Mesendoderm (in vitro differentiated cells): ENCODE measurements around the gene ARL6IP6.
"Not testable (repeated sequence)": the region's sequence is repeated elsewhere in the genome, so short reads cannot be mapped to it uniquely, and the experiment has no call there.

ENCODE experiments used
- DNase-seq: peaks from one replicate; pipeline ENCODE4 v3.0.0; 2013
- H2AK5ac ChIP-seq: 2 replicates; pipeline ENCODE4 v1.6.1; 2013; ENCODE audit warnings: low read length, inconsistent platforms
- H2BK120ac ChIP-seq: 2 replicates; pipeline ENCODE4 v1.6.1; 2013; ENCODE audit warnings: low read depth, mild to moderate bottlenecking, low read length, moderate library complexity, mixed read lengths
- H2BK15ac ChIP-seq: replicated peaks from 2 replicates; pipeline ENCODE4 v1.6.1; 2013; ENCODE audit warnings: low read depth, mild to moderate bottlenecking, moderate library complexity
- H2BK5ac ChIP-seq: 2 replicates; pipeline ENCODE4 v1.6.1; 2013; ENCODE audit warnings: low read length, inconsistent platforms
- H3K18ac ChIP-seq: 2 replicates; pipeline ENCODE4 v1.6.1; 2013; ENCODE audit warnings: mild to moderate bottlenecking, low read length, mixed read lengths
- H3K23ac ChIP-seq: one replicate; pipeline ENCODE4 v1.6.1; 2013; ENCODE audit warnings: low read length
- H3K27ac ChIP-seq: 2 replicates; pipeline ENCODE4 v1.5.1; 2013; ENCODE audit warnings: low read depth, mild to moderate bottlenecking, inconsistent platforms, low read length, moderate library complexity
- H3K27me3 ChIP-seq: 2 replicates; pipeline ENCODE4 v1.6.1; 2013; ENCODE audit warnings: low read length, control low read depth, mild to moderate bottlenecking, inconsistent platforms; ENCODE audit not compliant: insufficient read depth, poor library complexity
- H3K36me3 ChIP-seq: 2 replicates; pipeline ENCODE4 v1.6.1; 2013; ENCODE audit warnings: low read length, inconsistent platforms; ENCODE audit not compliant: control insufficient read depth, insufficient read depth
- H3K4ac ChIP-seq: one replicate; pipeline ENCODE4 v1.6.1; 2013; ENCODE audit warnings: low read depth, mild to moderate bottlenecking, low read length, moderate library complexity
- H3K4me1 ChIP-seq: 2 replicates; pipeline ENCODE4 v1.6.1; 2013; ENCODE audit warnings: low read depth, low read length, inconsistent platforms; ENCODE audit not compliant: control insufficient read depth
- H3K4me2 ChIP-seq: 2 replicates; pipeline ENCODE4 v1.6.1; 2013; ENCODE audit warnings: low read length
- H3K4me3 ChIP-seq: 2 replicates; pipeline ENCODE4 v1.5.1; 2013; ENCODE audit warnings: mild to moderate bottlenecking, low read length
- H3K56ac ChIP-seq: one replicate; pipeline ENCODE4 v1.6.1; 2013; ENCODE audit warnings: low read length
- H3K79me1 ChIP-seq: 2 replicates; pipeline ENCODE4 v1.6.1; 2013; ENCODE audit warnings: low read length, inconsistent platforms
- H3K79me2 ChIP-seq: 2 replicates; pipeline ENCODE4 v1.6.1; 2013; ENCODE audit warnings: mild to moderate bottlenecking, low read length; ENCODE audit not compliant: control insufficient read depth, insufficient read depth
- H3K9ac ChIP-seq: 2 replicates; pipeline ENCODE4 v1.6.1; 2013; ENCODE audit warnings: low read length, inconsistent platforms
- H4K5ac ChIP-seq: one replicate; pipeline ENCODE4 v1.6.1; 2013; ENCODE audit warnings: low read length
- H4K8ac ChIP-seq: one replicate; pipeline ENCODE4 v1.6.1; 2013; ENCODE audit warnings: low read depth, mild to moderate bottlenecking, control low read depth, low read length, moderate library complexity
- WGBS: extraction: QIAGEN DNeasy Blood & Tissue Kit; methylation state at CpG from one replicate; pipeline ENCODE4 v1.1.7; 2013; ENCODE audit warnings: low lambda C conversion rate, missing lambda C conversion rate; ENCODE audit not compliant: insufficient coverage; ENCODE audit errors: extremely low coverage; 5-methylcytosine and 5-hydroxymethylcytosine counted together

ARL6IP6 gene

GRCh38 chr2:152763208-152763607 lies 44.8 kb downstream of the ARL6IP6 start:
- not testable (repeated sequence) for H3K4me1 ChIP-seq, H3K79me2 ChIP-seq, H3K9ac ChIP-seq, H2BK15ac ChIP-seq, H2BK120ac ChIP-seq, H4K5ac ChIP-seq, H3K79me1 ChIP-seq, H3K27me3 ChIP-seq, H3K4me2 ChIP-seq, H3K36me3 ChIP-seq, H4K8ac ChIP-seq, H3K4me3 ChIP-seq, H2AK5ac ChIP-seq, H3K23ac ChIP-seq, DNase-seq
- H2BK5ac ChIP-seq: peak overlapping the region; percentile 26
- peak overlapping the region; percentile 31 for H3K18ac ChIP-seq
- H3K4ac ChIP-seq: peak overlapping the region; percentile 62
- H3K27ac ChIP-seq: peak overlapping the region; percentile 4
- no CpG with 5 or more reads among the region's 4 CpGs for WGBS
- H3K56ac ChIP-seq: peak overlapping the region; percentile 17

GRCh38 chr2:152763651-152764050 lies 45.2 kb downstream of the ARL6IP6 start:
- no peak overlapping the region for H3K4me3 ChIP-seq
- no peaks in the 10 kb centered on the region for H3K79me1 ChIP-seq
- peak overlapping the region; percentile 17 for H3K56ac ChIP-seq
- H3K79me2 ChIP-seq: no peaks in the 10 kb centered on the region
- no peak overlapping the region for H4K5ac ChIP-seq
- no peak overlapping the region for H4K8ac ChIP-seq
- peak overlapping the region; percentile 62 for H3K4ac ChIP-seq
- H2BK15ac ChIP-seq: no peak overlapping the region
- H3K4me1 ChIP-seq: peaks cover 4% of the 10 kb centered on the region
- no peak overlapping the region for H2BK120ac ChIP-seq
- H3K9ac ChIP-seq: no peak overlapping the region
- no CpG with 5 or more reads among the region's 1 CpG for WGBS
- no peak overlapping the region for H3K4me2 ChIP-seq
- peak overlapping the region; percentile 26 for H2BK5ac ChIP-seq
- no peak overlapping the region for H3K23ac ChIP-seq
- H3K27me3 ChIP-seq: no peaks in the 10 kb centered on the region
- DNase-seq: no peak
- H3K27ac ChIP-seq: peak overlapping the region; percentile 4
- no peak overlapping the region for H3K18ac ChIP-seq
- no peak overlapping the region for H2AK5ac ChIP-seq
- no peaks in the 10 kb centered on the region for H3K36me3 ChIP-seq

GRCh38 chr2:152766928-152767327 lies 48.5 kb downstream of the ARL6IP6 start:
- Histone ChIP-seq H3K4me2 (no peak overlapping the region), H3K4ac (no peak overlapping the region), H2BK15ac (no peak overlapping the region), H2BK5ac (no peak overlapping the region), H3K56ac (no peak overlapping the region), H3K4me1 (no peaks in the 10 kb centered on the region), H3K79me1 (no peaks in the 10 kb centered on the region), H3K27ac (no peak overlapping the region), H3K27me3 (no peaks in the 10 kb centered on the region), H4K5ac (no peak overlapping the region), H3K36me3 (no peaks in the 10 kb centered on the region), H3K9ac (no peak overlapping the region), H3K79me2 (no peaks in the 10 kb centered on the region), H3K18ac (no peak overlapping the region), H3K4me3 (no peak overlapping the region), H2AK5ac (no peak overlapping the region), H2BK120ac (no peak overlapping the region), H3K23ac (no peak overlapping the region), H4K8ac (no peak overlapping the region)
- no CpG with 5 or more reads among the region's 1 CpG for WGBS
- DNase-seq: no peak

- H3K4ac ChIP-seq: no peak overlapping the region
- H3K79me1 ChIP-seq: no peaks in the 10 kb centered on the region
- no peak for DNase-seq
- no peak overlapping the region for H3K4me2 ChIP-seq
- no peak overlapping the region for H4K5ac ChIP-seq
- H3K56ac ChIP-seq: no peak overlapping the region
- no peak overlapping the region for H2BK15ac ChIP-seq
- H4K8ac ChIP-seq: no peak overlapping the region
- H3K23ac ChIP-seq: no peak overlapping the region
- H3K27ac ChIP-seq: no peak overlapping the region
- H3K4me3 ChIP-seq: no peak overlapping the region
- H3K18ac ChIP-seq: no peak overlapping the region
- WGBS: no CpG with 5 or more reads among the region's 3 CpGs
- no peaks in the 10 kb centered on the region for H3K36me3 ChIP-seq
- H3K4me1 ChIP-seq: no peaks in the 10 kb centered on the region
- no peaks in the 10 kb centered on the region for H3K27me3 ChIP-seq
- H2AK5ac ChIP-seq: no peak overlapping the region
- H3K9ac ChIP-seq: no peak overlapping the region
- H2BK5ac ChIP-seq: no peak overlapping the region
- no peaks in the 10 kb centered on the region for H3K79me2 ChIP-seq
- no peak overlapping the region for H2BK120ac ChIP-seq
These were observed 62.8 kb downstream of the ARL6IP6 start for GRCh38 chr2:152781175-152781574.

GRCh38 chr2:152782171-152782570 lies 63.8 kb downstream of the ARL6IP6 start:
- H3K27ac ChIP-seq: no peak overlapping the region
- no peaks in the 10 kb centered on the region for H3K36me3 ChIP-seq
- WGBS: no CpG with 5 or more reads among the region's 2 CpGs
- no peak overlapping the region for H3K56ac ChIP-seq
- H3K4me2 ChIP-seq: no peak overlapping the region
- no peak overlapping the region for H4K5ac ChIP-seq
- H3K79me1 ChIP-seq: no peaks in the 10 kb centered on the region
- H2BK120ac ChIP-seq: no peak overlapping the region
- H3K4me3 ChIP-seq: no peak overlapping the region
- no peak overlapping the region for H3K9ac ChIP-seq
- no peaks in the 10 kb centered on the region for H3K79me2 ChIP-seq
- no peak overlapping the region for H3K4ac ChIP-seq
- DNase-seq: no peak
- H2AK5ac ChIP-seq: no peak overlapping the region
- H3K4me1 ChIP-seq: no peaks in the 10 kb centered on the region
- no peaks in the 10 kb centered on the region for H3K27me3 ChIP-seq
- H2BK5ac ChIP-seq: no peak overlapping the region
- no peak overlapping the region for H3K18ac ChIP-seq
- H3K23ac ChIP-seq: no peak overlapping the region
- no peak overlapping the region for H2BK15ac ChIP-seq
- H4K8ac ChIP-seq: no peak overlapping the region

- no CpG with 5 or more reads among the region's 9 CpGs for WGBS
- Histone ChIP-seq H2BK5ac (no peak overlapping the region), H2BK120ac (no peak overlapping the region), H4K8ac (no peak overlapping the region), H3K4me1 (no peaks in the 10 kb centered on the region), H3K4me2 (no peak overlapping the region), H3K23ac (no peak overlapping the region), H2BK15ac (no peak overlapping the region), H2AK5ac (no peak overlapping the region), H3K27me3 (no peaks in the 10 kb centered on the region), H4K5ac (no peak overlapping the region), H3K4ac (no peak overlapping the region), H3K56ac (no peak overlapping the region), H3K18ac (no peak overlapping the region), H3K79me2 (no peaks in the 10 kb centered on the region), H3K9ac (no peak overlapping the region), H3K4me3 (no peak overlapping the region), H3K36me3 (no peaks in the 10 kb centered on the region), H3K79me1 (no peaks in the 10 kb centered on the region), H3K27ac (no peak overlapping the region)
- no peak for DNase-seq
These were observed 72.5 kb downstream of the ARL6IP6 start for GRCh38 chr2:152790883-152791282.
